IMR-90 (cell line): Measurements from ENCODE around the gene TUBA3C. TPM values are rescaled to one million over a fixed set of nuclear protein-coding genes. Genes with fewer than 3 reads are reported as not detected.

ENCODE experiments used
- ATAC-seq: fragments of 200-7000 bp; cut with Tn5 transposase; 2 replicates; pipeline ENCODE4 v1.9.1; 2020; ENCODE audit warnings: low read depth, mild to moderate bottlenecking, moderate library complexity
- BruUV-seq: library from RNA; stranded (reverse); fragments of 400-500 nt; replicated peaks from 2 replicates; lab custom pipeline; 2021; lab: Mats Ljungman, UMichigan
- CTCF ChIA-PET: fragments of 300-600 bp; formaldehyde crosslinking; extraction: SDS; loops from one replicate; lab custom pipeline; 2021; ENCODE audit warnings: antibody characterized with exemption; lab: Yijun Ruan, JAX
- POLR2A ChIA-PET: fragments of 300-600 bp; sonication (Branson Sonifier 250); formaldehyde crosslinking; loops from one replicate; lab custom pipeline; 2022; ENCODE audit warnings: antibody characterized with exemption; ENCODE audit not compliant: unreplicated experiment; lab: Charles Lee
- DNase-seq: peaks from one replicate; pipeline ENCODE4 v3.0.0; 2013
- H2AFZ ChIP-seq: replicated peaks from 2 replicates; pipeline ENCODE3; 2013; ENCODE audit warnings: low read length, mild to moderate bottlenecking; ENCODE audit not compliant: poor library complexity
- H2AK5ac ChIP-seq: 2 replicates; pipeline ENCODE4 v1.6.1; 2013; ENCODE audit warnings: low read depth, low read length, inconsistent platforms
- H2AK9ac ChIP-seq: replicated peaks from 2 replicates; pipeline ENCODE3; 2013; ENCODE audit warnings: mild to moderate bottlenecking, low read depth, low read length, moderate library complexity; ENCODE audit not compliant: poor library complexity
- H2BK120ac ChIP-seq: 2 replicates; pipeline ENCODE4 v1.6.1; 2013; ENCODE audit warnings: low read depth, low read length, inconsistent platforms
- H2BK15ac ChIP-seq: 3 replicates; pipeline ENCODE4 v1.6.1; 2013; ENCODE audit warnings: low read depth, low read length, inconsistent platforms
- H2BK20ac ChIP-seq: 2 replicates; pipeline ENCODE4 v1.6.1; 2013; ENCODE audit warnings: low read depth, mild to moderate bottlenecking, inconsistent platforms, low read length, moderate library complexity
- H2BK5ac ChIP-seq: 2 replicates; pipeline ENCODE4 v1.6.1; 2013; ENCODE audit warnings: mild to moderate bottlenecking, low read depth, low read length, inconsistent platforms; ENCODE audit not compliant: poor library complexity, severe bottlenecking
- H3K14ac ChIP-seq: replicated peaks from 2 replicates; pipeline ENCODE4 v1.6.1; 2013; ENCODE audit warnings: low read depth, low read length, inconsistent platforms
- H3K18ac ChIP-seq: 2 replicates; pipeline ENCODE4 v1.6.1; 2013; ENCODE audit warnings: low read depth, low read length, control low read depth
- H3K23ac ChIP-seq: 2 replicates; pipeline ENCODE4 v1.6.1; 2013; ENCODE audit warnings: low read depth, low read length, inconsistent platforms
- H3K27ac ChIP-seq: 2 replicates; pipeline ENCODE4 v1.5.1; 2013; ENCODE audit warnings: mild to moderate bottlenecking, control low read depth, low read length; ENCODE audit not compliant: insufficient read depth
- H3K27me3 ChIP-seq: 2 replicates; pipeline ENCODE4 v1.6.1; 2013; ENCODE audit warnings: low read length; ENCODE audit not compliant: control insufficient read depth, insufficient read depth
- H3K36me3 ChIP-seq: 2 replicates; pipeline ENCODE4 v1.6.1; 2013; ENCODE audit warnings: low read length, mixed read lengths; ENCODE audit not compliant: control insufficient read depth, insufficient read depth
- H3K4ac ChIP-seq: 2 replicates; pipeline ENCODE4 v1.6.1; 2013; ENCODE audit warnings: low read depth, low read length, inconsistent platforms
- H3K4me1 ChIP-seq: 2 replicates; pipeline ENCODE4 v1.6.1; 2013; ENCODE audit warnings: low read length, mixed read lengths; ENCODE audit not compliant: control insufficient read depth, insufficient read depth
- H3K4me2 ChIP-seq: 2 replicates; pipeline ENCODE4 v1.6.1; 2013; ENCODE audit warnings: low read depth, mild to moderate bottlenecking, control low read depth, low read length, moderate library complexity
- H3K4me3 ChIP-seq: 2 replicates; pipeline ENCODE4 v1.5.1; 2013; ENCODE audit warnings: low read depth, mild to moderate bottlenecking, control low read depth, low read length, moderate library complexity; ENCODE audit not compliant: insufficient read depth
- H3K56ac ChIP-seq: 2 replicates; pipeline ENCODE4 v1.6.1; 2013; ENCODE audit warnings: low read length, inconsistent platforms; ENCODE audit not compliant: insufficient read depth; ENCODE audit errors: extremely low read depth
- H3K79me1 ChIP-seq, 2 experiments: 2 replicates each; pipeline ENCODE4 v1.6.1; 2013; ENCODE audit warnings: low read length in 2 of 2, inconsistent platforms in 1 of 2, low read depth in 1 of 2
- H3K9ac ChIP-seq: 2 replicates; pipeline ENCODE4 v1.6.1; 2013; ENCODE audit warnings: low read depth, low read length, control low read depth
- H3K9me1 ChIP-seq: 2 replicates; pipeline ENCODE4 v1.6.1; 2013; ENCODE audit warnings: low read length, inconsistent platforms; ENCODE audit not compliant: insufficient read depth
- H3K9me3 ChIP-seq: 2 replicates; pipeline ENCODE4 v1.6.1; 2013; ENCODE audit warnings: low read length; ENCODE audit not compliant: control insufficient read depth, insufficient read depth
- H4K20me1 ChIP-seq: 2 replicates; pipeline ENCODE4 v1.6.1; 2013; ENCODE audit warnings: low read length, inconsistent platforms; ENCODE audit not compliant: insufficient read depth
- H4K5ac ChIP-seq: 2 replicates; pipeline ENCODE4 v1.6.1; 2013; ENCODE audit warnings: mild to moderate bottlenecking, low read depth, low read length, control low read depth
- H4K8ac ChIP-seq, 2 experiments: 2 replicates each; pipeline ENCODE4 v1.6.1; 2013; ENCODE audit warnings: low read depth in 2 of 2, low read length in 2 of 2, control low read depth in 1 of 2, inconsistent platforms in 1 of 2
- H4K91ac ChIP-seq: 2 replicates; pipeline ENCODE4 v1.6.1; 2013; ENCODE audit warnings: low read depth, low read length, inconsistent platforms; ENCODE audit not compliant: insufficient read depth
- BHLHE40 ChIP-seq: fragments of 150-350 bp; IDR thresholded peaks from 2 replicates; pipeline ENCODE4 v1.6.1; 2016; ENCODE audit warnings: mild to moderate bottlenecking, low read depth, low read length
- CEBPB ChIP-seq: IDR thresholded peaks from 2 replicates; pipeline ENCODE4 v1.6.1; 2012; ENCODE audit warnings: low read depth, low read length, improper control_type of control experiment
- CHD1 ChIP-seq: IDR thresholded peaks from 2 replicates; pipeline ENCODE4 v1.6.1; 2012; ENCODE audit warnings: low read depth, low read length, improper control_type of control experiment
- CTCF ChIP-seq: conservative IDR thresholded peaks from 2 replicates; pipeline ENCODE4 v1.5.1; 2012; ENCODE audit warnings: mild to moderate bottlenecking, low read depth, low read length, improper control_type of control experiment
- ELK1 ChIP-seq: fragments of 150-350 bp; IDR thresholded peaks from 2 replicates; pipeline ENCODE4 v1.6.1; 2016; ENCODE audit warnings: low read depth, mild to moderate bottlenecking, low read length, moderate library complexity, borderline replicate concordance
- FOS ChIP-seq: fragments of 150-350 bp; IDR thresholded peaks from 2 replicates; pipeline ENCODE4 v1.6.1; 2016; ENCODE audit warnings: low read depth, low read length
- MAFK ChIP-seq: IDR thresholded peaks from 2 replicates; pipeline ENCODE4 v1.6.1; 2012; ENCODE audit warnings: low read depth, low read length, improper control_type of control experiment
- MAZ ChIP-seq: IDR thresholded peaks from 2 replicates; pipeline ENCODE4 v1.6.1; 2012; ENCODE audit warnings: low read depth, mild to moderate bottlenecking, low read length, improper control_type of control experiment, moderate library complexity, borderline replicate concordance
- MXI1 ChIP-seq: IDR thresholded peaks from 2 replicates; pipeline ENCODE4 v1.6.1; 2012; ENCODE audit warnings: low read depth, mild to moderate bottlenecking, low read length, moderate library complexity, borderline replicate concordance
- NFE2L2 ChIP-seq: fragments of 150-350 bp; IDR thresholded peaks from 2 replicates; pipeline ENCODE4 v1.6.1; 2016; ENCODE audit warnings: low read depth, mild to moderate bottlenecking, low read length
- POLR2A ChIP-seq: IDR thresholded peaks from 2 replicates; pipeline ENCODE4 v1.6.1; 2012; ENCODE audit warnings: mild to moderate bottlenecking, low read depth, low read length
- RAD21 ChIP-seq: IDR thresholded peaks from 2 replicates; pipeline ENCODE4 v1.6.1; 2012; ENCODE audit warnings: low read length, improper control_type of control experiment
- RCOR1 ChIP-seq: IDR thresholded peaks from 2 replicates; pipeline ENCODE4 v1.6.1; 2012; ENCODE audit warnings: mild to moderate bottlenecking, low read length, improper control_type of control experiment; ENCODE audit not compliant: insufficient replicate concordance
- RFX5 ChIP-seq: IDR thresholded peaks from 2 replicates; pipeline ENCODE4 v1.8.0; 2012; ENCODE audit warnings: low read depth, mild to moderate bottlenecking, low read length, moderate library complexity
- SMC3 ChIP-seq: fragments of 150-350 bp; IDR thresholded peaks from 2 replicates; pipeline ENCODE4 v1.6.1; 2016; ENCODE audit warnings: low read depth, mild to moderate bottlenecking, antibody characterized with exemption, low read length, moderate library complexity
- USF2 ChIP-seq: fragments of 150-350 bp; IDR thresholded peaks from 2 replicates; pipeline ENCODE4 v1.6.1; 2017; ENCODE audit warnings: mild to moderate bottlenecking, antibody characterized with exemption, low read length, low read depth
- dilution Hi-C: fragments of 300-500 bp; cut with HindIII; formaldehyde crosslinking; loops from one replicate; pipeline ENCODE4 v1.14.3; 2018; ENCODE audit warnings: low sequenced_read_pairs; ENCODE audit not compliant: unreplicated experiment
- in situ Hi-C: fragments of 300-500 bp; cut with MboI; formaldehyde crosslinking; loops from 3 replicates; pipeline ENCODE4 v1.14.3; 2019; ENCODE audit warnings: low sequenced_read_pairs, inconsistent platforms, mixed read lengths
- intact Hi-C: fragments of 100-400 bp; cut with micrococcal nuclease; formaldehyde crosslinking; loops from 2 replicates; pipeline ENCODE4 v1.10.0; 2022
- polyA plus RNA-seq, 3 experiments: library from polyadenylated mRNA; depleted of rRNA; stranded (reverse); fragments of >200 nt; gene quantifications; 2 replicates each; pipeline ENCODE4 v1.2.3, GENCODE V29; 2012; ENCODE audit warnings: low replicate concordance in 1 of 3
- total RNA-seq: library from RNA; depleted of rRNA; stranded (reverse); fragments of >200 nt; gene quantifications from 2 replicates; pipeline ENCODE4 v1.2.3, GENCODE V29; 2012

The TUBA3C gene
- total and polyA plus RNA-seq, 2 of the 4 experiments (the other 2 are of a cell fraction), result not detected

- H2BK15ac ChIP-seq, result no peak overlapping the region
- no peak overlapping the region for H2BK120ac ChIP-seq
- H3K79me1 ChIP-seq, result no peaks in the 10 kb centered on the region
- no peak overlapping the region for H3K18ac ChIP-seq
- CTCF ChIA-PET, result no interaction called here
- no peaks in the 10 kb centered on the region for H3K36me3 ChIP-seq
- POLR2A ChIA-PET, result no interaction called here
- TF ChIP-seq RFX5, result no peak
- no peak for TF ChIP-seq MAFK
- TF ChIP-seq CHD1, result no peak
- no peak for TF ChIP-seq CEBPB
- no peak for TF ChIP-seq MXI1
- no peak for TF ChIP-seq POLR2A
- no peak for TF ChIP-seq ELK1
- no peak for TF ChIP-seq MAZ
- TF ChIP-seq USF2, result no peak
- no peak for TF ChIP-seq BHLHE40
- TF ChIP-seq NFE2L2, result no peak
- no peak for TF ChIP-seq RCOR1
- TF ChIP-seq SMC3, result no peak
- no peak for TF ChIP-seq CTCF
- no peak for TF ChIP-seq RAD21
- no peak for TF ChIP-seq FOS
- intact Hi-C loops (no loop called here), dilution Hi-C loops (no loop called here), in situ Hi-C loops (no loop called here)
- H4K91ac ChIP-seq, result no peak overlapping the region
- no peak overlapping the region for H2AFZ ChIP-seq
- ATAC-seq (no peak), DNase-seq (no peak)
- no peak overlapping the region for H2AK9ac ChIP-seq
- BruUV-seq, result no TSS peak
- H3K9ac ChIP-seq, result no peak overlapping the region
- no peaks in the 10 kb centered on the region for H3K4me1 ChIP-seq
- no peak overlapping the region for H3K27ac ChIP-seq
- H3K4me3 ChIP-seq, result no peak overlapping the region
- no peak overlapping the region for H3K14ac ChIP-seq
- no peaks in the 10 kb centered on the region for H4K20me1 ChIP-seq
- H3K9me1 ChIP-seq, result no peaks in the 10 kb centered on the region
- H3K56ac ChIP-seq, result no peak overlapping the region
- no peak overlapping the region for H3K4me2 ChIP-seq
- no peak overlapping the region for H2BK5ac ChIP-seq
- no peak overlapping the region for H4K8ac ChIP-seq
- no peak overlapping the region for H4K5ac ChIP-seq
- no peak overlapping the region for H2BK20ac ChIP-seq
- H3K27me3 ChIP-seq, result no peaks in the 10 kb centered on the region
- no peak overlapping the region for H3K4ac ChIP-seq
- no peak overlapping the region for H3K23ac ChIP-seq
- H3K9me3 ChIP-seq, result peaks cover 36% of the 10 kb centered on the region
- no peak overlapping the region for H2AK5ac ChIP-seq
Observed at GRCh38 chr13:19148561-19148960, 33.1 kb downstream of the TUBA3C start.
